ENCODE data around the gene ELFN1.

Gene ELFN1

DNA sequence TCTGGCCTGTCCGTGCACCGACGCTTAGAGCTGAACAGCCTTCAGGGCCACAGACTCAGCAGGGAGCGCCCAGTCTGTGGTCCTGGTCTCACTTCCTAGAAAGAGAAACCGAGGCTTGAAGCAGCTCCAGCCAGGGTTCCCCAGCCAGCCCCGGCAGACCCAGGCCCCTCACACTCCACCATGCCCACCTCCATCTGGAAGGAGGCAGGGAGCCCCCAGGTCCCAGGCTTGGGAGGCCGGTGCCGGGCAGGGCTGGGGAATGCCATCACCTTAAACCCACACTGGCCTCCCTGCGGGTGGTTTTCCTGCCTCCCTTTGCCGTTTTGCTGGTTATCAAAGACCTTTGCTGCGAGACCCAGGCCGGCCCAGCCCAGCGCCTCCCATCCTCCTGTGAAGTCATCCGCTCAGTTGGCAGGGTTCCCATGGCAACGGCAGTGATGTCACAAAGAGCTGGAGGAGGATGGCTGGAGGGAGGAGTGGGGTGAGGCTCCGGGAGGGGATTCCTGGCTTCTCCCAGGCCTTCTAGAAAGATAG lies 24.0 kb downstream of the ELFN1 start:
- H3K4me1 ChIP-seq (ENCODE audit: insufficient read depth, low read length): peaks cover 16% of the 10 kb centered on the region
- peaks cover 0 to 12% of the 10 kb centered on the region in 2 donors for H3K27me3 ChIP-seq (ENCODE audit: control insufficient read depth in 1 of 2, insufficient read depth in 2 of 2, low read length in 2 of 2)
- no peaks in the 10 kb centered on the region for H3K36me3 ChIP-seq (ENCODE audit: insufficient read depth, low read length)
- H3K4me3 ChIP-seq (ENCODE audit: low read depth in 1 of 2, low read length in 2 of 2): no peak overlapping the region
- no peak overlapping the region for H3K9ac ChIP-seq (ENCODE audit: low read length)
- H3K27ac ChIP-seq (ENCODE audit: low read depth, low read length): no peak overlapping the region
- no peaks in the 10 kb centered on the region for H3K9me3 ChIP-seq (ENCODE audit: low read length)

DNA sequence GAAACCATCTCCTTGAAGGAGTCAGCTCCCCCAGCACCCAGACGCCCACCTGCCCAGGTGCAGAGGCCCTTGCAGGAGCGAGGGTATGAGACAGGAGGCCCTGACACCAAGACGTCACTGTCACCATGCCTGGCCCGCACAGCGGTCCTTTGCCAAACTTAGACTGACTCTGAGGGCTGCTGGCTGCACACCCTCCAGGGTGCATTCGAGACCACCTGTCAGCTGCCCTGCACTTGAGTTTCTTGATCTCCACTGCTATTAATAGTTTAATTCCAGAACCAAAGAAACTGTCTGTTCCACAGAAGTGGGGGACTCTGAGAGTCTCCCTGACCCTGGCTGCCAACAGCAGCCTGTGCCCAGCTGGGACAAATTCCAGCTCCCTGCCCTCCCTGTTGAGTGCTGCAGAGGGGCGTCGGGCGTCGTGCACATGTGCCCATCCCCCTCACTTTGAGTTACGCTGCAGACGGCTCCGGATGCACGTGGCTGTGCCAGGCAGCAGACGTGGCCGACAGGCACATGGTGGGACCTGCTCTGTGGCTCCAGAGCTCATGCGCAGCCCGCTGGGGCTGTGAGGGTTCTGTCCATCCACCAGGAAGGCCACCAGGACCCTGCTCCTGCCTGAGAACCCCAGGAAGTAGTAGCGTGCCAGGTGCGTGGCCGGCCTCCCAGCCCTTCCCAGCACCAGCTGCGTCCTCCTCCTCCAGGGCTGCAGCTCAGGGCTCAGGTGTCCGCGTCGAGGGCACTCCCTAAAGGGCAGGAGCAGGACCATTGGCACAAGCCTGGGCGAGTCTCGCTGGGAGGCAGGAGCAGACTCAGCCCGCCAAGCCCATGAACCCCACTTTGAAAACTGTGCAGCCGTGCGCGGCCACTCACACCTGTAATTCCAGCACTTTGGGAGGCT lies 24.8 kb downstream of the ELFN1 start:
- H3K4me3 ChIP-seq (ENCODE audit: low read depth in 1 of 2, low read length in 2 of 2): no peak overlapping the region
- H3K9ac ChIP-seq (ENCODE audit: low read length): no peak overlapping the region
- H3K27me3 ChIP-seq (ENCODE audit: control insufficient read depth in 1 of 2, insufficient read depth in 2 of 2, low read length in 2 of 2): peaks cover 0 to 8% of the 10 kb centered on the region in 2 donors
- H3K9me3 ChIP-seq (ENCODE audit: low read length): no peaks in the 10 kb centered on the region
- no peaks in the 10 kb centered on the region for H3K36me3 ChIP-seq (ENCODE audit: insufficient read depth, low read length)
- no peak overlapping the region for H3K27ac ChIP-seq (ENCODE audit: low read depth, low read length)
- H3K4me1 ChIP-seq (ENCODE audit: insufficient read depth, low read length): peaks cover 16% of the 10 kb centered on the region

DNA sequence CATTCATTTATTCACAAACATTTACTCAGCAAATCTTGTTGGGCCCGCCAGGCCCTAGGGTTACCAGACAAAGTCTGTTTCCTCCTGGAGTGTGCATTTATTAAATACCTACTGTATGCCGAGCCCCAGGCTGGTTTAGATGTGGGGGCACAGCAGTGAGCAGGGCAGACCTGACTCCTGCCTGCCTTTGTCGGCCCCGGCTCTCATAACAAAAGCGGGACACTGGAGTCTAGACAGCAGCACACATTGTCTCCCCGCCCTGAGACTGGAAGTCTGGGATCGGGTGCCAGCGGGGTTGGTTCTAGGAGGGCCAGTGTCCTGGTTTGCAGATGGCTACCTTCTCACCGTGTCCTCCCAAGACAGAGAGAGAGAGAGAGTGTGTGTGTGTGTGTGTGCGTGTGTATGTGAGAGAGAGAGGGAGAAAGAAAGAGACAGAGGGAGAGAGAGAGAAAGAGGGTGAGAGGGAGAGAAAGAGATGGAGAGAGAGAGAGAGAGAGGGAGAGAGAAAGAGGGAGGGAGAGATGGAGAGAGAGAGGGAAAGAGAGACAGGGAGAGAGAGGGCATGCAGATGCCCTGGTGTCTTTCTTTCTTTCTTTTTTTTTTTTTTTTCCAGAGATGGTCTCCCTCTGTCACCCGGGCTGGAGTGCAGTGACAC lies 25.9 kb downstream of the ELFN1 start:
- no peak overlapping the region for H3K9ac ChIP-seq (ENCODE audit: low read length)
- no peaks in the 10 kb centered on the region for H3K9me3 ChIP-seq (ENCODE audit: low read length)
- H3K4me3 ChIP-seq (ENCODE audit: low read depth in 1 of 2, low read length in 2 of 2): no peak overlapping the region
- H3K27me3 ChIP-seq (ENCODE audit: control insufficient read depth in 1 of 2, insufficient read depth in 2 of 2, low read length in 2 of 2): peaks cover 0 to 8% of the 10 kb centered on the region in 2 donors
- H3K4me1 ChIP-seq (ENCODE audit: insufficient read depth, low read length): peaks cover 16% of the 10 kb centered on the region
- no peaks in the 10 kb centered on the region for H3K36me3 ChIP-seq (ENCODE audit: insufficient read depth, low read length)
- H3K27ac ChIP-seq (ENCODE audit: low read depth, low read length): no peak overlapping the region

DNA sequence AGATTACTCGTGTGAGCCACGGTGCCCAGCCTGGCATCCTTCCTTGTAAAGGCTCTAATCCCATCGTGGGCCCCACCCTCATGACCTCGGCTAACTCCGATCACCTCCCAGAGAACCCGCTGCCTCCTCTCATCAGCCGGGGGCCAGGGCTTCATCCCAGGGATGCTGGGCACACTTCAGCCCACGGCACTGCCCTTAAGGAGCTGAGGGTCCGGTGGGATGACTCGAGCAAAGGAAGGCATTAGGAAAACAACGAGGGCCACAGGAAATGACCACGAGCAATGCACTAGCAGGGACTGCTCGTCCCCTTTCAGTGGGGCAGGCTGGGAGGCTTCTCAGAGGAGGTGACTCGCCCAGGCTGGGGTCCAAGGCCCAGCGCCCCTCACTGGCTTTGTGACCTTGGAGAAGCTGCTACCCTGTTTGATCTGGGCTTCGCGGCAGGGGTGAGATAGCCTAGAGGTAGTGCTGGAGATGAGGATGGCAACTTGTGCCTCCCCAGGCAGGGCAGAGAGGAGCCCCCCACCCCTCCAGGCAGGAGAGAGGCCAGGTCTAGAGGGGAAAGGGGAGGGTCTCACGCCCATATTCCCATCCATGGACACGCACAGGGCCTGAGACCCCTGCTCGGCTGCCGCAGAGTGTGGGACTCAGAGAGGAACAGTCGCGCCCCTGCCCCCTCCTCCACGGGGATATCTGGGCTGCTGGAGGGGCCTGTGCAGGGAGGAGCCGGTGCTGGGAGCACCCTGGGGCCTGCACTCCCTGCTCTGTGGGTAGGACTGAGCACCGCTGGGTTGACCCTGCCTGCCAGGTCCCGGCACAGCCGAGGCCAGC lies 26.8 kb downstream of the ELFN1 start:
- Histone ChIP-seq H3K4me3 (ENCODE audit: low read depth in 1 of 2, low read length in 2 of 2) (no peak overlapping the region), H3K9me3 (ENCODE audit: low read length) (no peaks in the 10 kb centered on the region), H3K27me3 (ENCODE audit: control insufficient read depth in 1 of 2, insufficient read depth in 2 of 2, low read length in 2 of 2) (peaks cover 0 to 4% of the 10 kb centered on the region in 2 donors), H3K4me1 (ENCODE audit: insufficient read depth, low read length) (peaks cover 9% of the 10 kb centered on the region), H3K36me3 (ENCODE audit: insufficient read depth, low read length) (no peaks in the 10 kb centered on the region), H3K27ac (ENCODE audit: low read depth, low read length) (no peak overlapping the region), H3K9ac (ENCODE audit: low read length) (no peak overlapping the region)

- no peak overlapping the region for H3K9ac ChIP-seq (ENCODE audit: low read length)
Observed at GRCh38 chr7:1697499-1698125, 27.5 kb downstream of the ELFN1 start.

DNA sequence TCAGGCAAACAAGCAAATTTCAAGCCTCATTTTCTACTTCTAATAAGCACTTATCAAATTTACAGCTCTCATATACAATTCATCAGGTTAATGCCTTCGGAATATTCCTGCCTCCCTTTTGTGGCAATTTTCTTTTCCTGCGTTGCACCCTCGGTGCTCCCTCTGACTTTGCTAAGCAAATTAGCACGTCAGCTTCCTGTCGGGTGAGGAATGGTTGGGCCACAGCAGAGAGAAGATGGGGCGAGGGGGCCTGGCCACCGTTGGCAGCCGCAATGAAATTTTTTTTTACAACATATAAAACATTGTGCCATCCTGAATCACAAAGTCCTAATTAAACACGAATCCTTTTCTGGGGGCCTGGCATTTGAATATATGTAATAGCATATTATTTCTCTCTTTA lies 28.1 kb downstream of the ELFN1 start:
- no peak overlapping the region for H3K4me3 ChIP-seq (ENCODE audit: low read depth in 1 of 2, low read length in 2 of 2)
- no peaks in the 10 kb centered on the region for H3K4me1 ChIP-seq (ENCODE audit: insufficient read depth, low read length)
- no peaks in the 10 kb centered on the region for H3K27me3 ChIP-seq (ENCODE audit: control insufficient read depth in 1 of 2, insufficient read depth in 2 of 2, low read length in 2 of 2)
- H3K36me3 ChIP-seq (ENCODE audit: insufficient read depth, low read length): no peaks in the 10 kb centered on the region
- no peak overlapping the region for H3K27ac ChIP-seq (ENCODE audit: low read depth, low read length)
- H3K9ac ChIP-seq (ENCODE audit: low read length): no peak overlapping the region
- H3K9me3 ChIP-seq (ENCODE audit: low read length): peaks cover 5% of the 10 kb centered on the region

More at GRCh38 chr7:1697499-1698125, 27.5 kb downstream of the ELFN1 start:
- Histone ChIP-seq H3K36me3 (ENCODE audit: insufficient read depth, low read length) (no peaks in the 10 kb centered on the region), H3K9me3 (ENCODE audit: low read length) (no peaks in the 10 kb centered on the region), H3K27me3 (ENCODE audit: control insufficient read depth in 1 of 2, insufficient read depth in 2 of 2, low read length in 2 of 2) (peaks cover 0 to 4% of the 10 kb centered on the region in 2 donors), H3K4me1 (ENCODE audit: insufficient read depth, low read length) (peaks cover 1% of the 10 kb centered on the region), H3K27ac (ENCODE audit: low read depth, low read length) (no peak overlapping the region), H3K4me3 (ENCODE audit: low read depth in 1 of 2, low read length in 2 of 2) (no peak overlapping the region)

DNA sequence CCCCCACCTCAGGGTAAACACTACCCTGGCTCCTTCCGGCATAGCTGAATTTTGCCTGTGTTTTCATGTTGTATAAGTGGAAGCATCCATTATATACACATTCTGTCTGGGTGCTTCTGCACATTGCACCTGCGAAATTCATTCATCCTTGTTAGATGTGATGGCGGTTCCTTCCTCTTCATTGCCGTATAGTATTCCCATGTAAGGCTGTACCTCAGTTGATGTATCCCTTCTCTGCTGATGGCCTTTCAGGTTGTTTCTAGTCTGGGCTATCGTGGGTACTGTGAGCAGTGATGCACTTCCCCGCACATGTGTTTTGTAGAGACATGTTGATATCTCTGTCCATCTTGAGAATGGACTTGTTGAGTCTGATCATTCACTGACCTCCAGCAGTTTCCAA lies 28.9 kb downstream of the ELFN1 start:
- Histone ChIP-seq H3K36me3 (ENCODE audit: insufficient read depth, low read length) (no peaks in the 10 kb centered on the region), H3K27ac (ENCODE audit: low read depth, low read length) (no peak overlapping the region), H3K4me1 (ENCODE audit: insufficient read depth, low read length) (no peaks in the 10 kb centered on the region), H3K4me3 (ENCODE audit: low read depth in 1 of 2, low read length in 2 of 2) (no peak overlapping the region), H3K27me3 (ENCODE audit: control insufficient read depth in 1 of 2, insufficient read depth in 2 of 2, low read length in 2 of 2) (no peaks in the 10 kb centered on the region), H3K9me3 (ENCODE audit: low read length) (peaks cover 8% of the 10 kb centered on the region), H3K9ac (ENCODE audit: low read length) (no peak overlapping the region)

- no peaks in the 10 kb centered on the region for H3K4me1 ChIP-seq (ENCODE audit: insufficient read depth, low read length)
Observed at GRCh38 chr7:1700086-1700485, 30.0 kb downstream of the ELFN1 start.

GRCh38 chr7:1700536-1701333 lies 30.7 kb downstream of the ELFN1 start:
- H3K4me3 ChIP-seq (ENCODE audit: low read depth in 1 of 2, low read length in 2 of 2): no peak overlapping the region
- peaks cover 8% of the 10 kb centered on the region for H3K9me3 ChIP-seq (ENCODE audit: low read length)
- peaks cover 0 to 7% of the 10 kb centered on the region in 2 donors for H3K27me3 ChIP-seq (ENCODE audit: control insufficient read depth in 1 of 2, insufficient read depth in 2 of 2, low read length in 2 of 2)
- no peaks in the 10 kb centered on the region for H3K36me3 ChIP-seq (ENCODE audit: insufficient read depth, low read length)
- H3K9ac ChIP-seq (ENCODE audit: low read length): no peak overlapping the region
- no peak overlapping the region for H3K27ac ChIP-seq (ENCODE audit: low read depth, low read length)
- H3K4me1 ChIP-seq (ENCODE audit: insufficient read depth, low read length): no peaks in the 10 kb centered on the region

More at GRCh38 chr7:1700086-1700485, 30.0 kb downstream of the ELFN1 start:
- H3K9ac ChIP-seq (ENCODE audit: low read length): no peak overlapping the region
- H3K36me3 ChIP-seq (ENCODE audit: insufficient read depth, low read length): no peaks in the 10 kb centered on the region
- H3K27me3 ChIP-seq (ENCODE audit: control insufficient read depth in 1 of 2, insufficient read depth in 2 of 2, low read length in 2 of 2): peaks cover 0 to 7% of the 10 kb centered on the region in 2 donors
- H3K4me3 ChIP-seq (ENCODE audit: low read depth in 1 of 2, low read length in 2 of 2): no peak overlapping the region
- peaks cover 8% of the 10 kb centered on the region for H3K9me3 ChIP-seq (ENCODE audit: low read length)
- no peak overlapping the region for H3K27ac ChIP-seq (ENCODE audit: low read depth, low read length)

- peaks cover 8% of the 10 kb centered on the region for H3K9me3 ChIP-seq (ENCODE audit: low read length)
- H3K36me3 ChIP-seq (ENCODE audit: insufficient read depth, low read length): no peaks in the 10 kb centered on the region
- no peaks in the 10 kb centered on the region for H3K4me1 ChIP-seq (ENCODE audit: insufficient read depth, low read length)
- H3K4me3 ChIP-seq (ENCODE audit: low read depth in 1 of 2, low read length in 2 of 2): no peak overlapping the region
- H3K27me3 ChIP-seq (ENCODE audit: control insufficient read depth in 1 of 2, insufficient read depth in 2 of 2, low read length in 2 of 2): peaks cover 0 to 7% of the 10 kb centered on the region in 2 donors
- no peak overlapping the region for H3K27ac ChIP-seq (ENCODE audit: low read depth, low read length)
- no peak overlapping the region for H3K9ac ChIP-seq (ENCODE audit: low read length)
Observed at GRCh38 chr7:1702652-1703051, 32.6 kb downstream of the ELFN1 start.
